HT-29 (cell line): Measurements from ENCODE around the gene CCDC57. TPM values are rescaled to one million over a fixed set of nuclear protein-coding genes. Genes with fewer than 3 reads are reported as not detected.
A peak's percentile ranks its signal among the peaks of the same experiment; 100 is the strongest.
"Not testable (repeated sequence)": the region's sequence is repeated elsewhere in the genome, so short reads cannot be mapped to it uniquely, and the experiment has no call there.

Source experiments
- DNase-seq: peaks from one replicate; pipeline ENCODE4 v3.0.0-alpha.2; 2015; ENCODE audit warnings: low spot score
- total RNA-seq: library from RNA; depleted of rRNA; stranded (reverse); fragments of >200 nt; shearing (Covaris generic); gene quantifications from 2 replicates; pipeline ENCODE4 v1.2.3, GENCODE V29; 2014

CCDC57 gene
- total RNA-seq, 1 experiment from 2014 or later = 47.6 TPM

DNA sequence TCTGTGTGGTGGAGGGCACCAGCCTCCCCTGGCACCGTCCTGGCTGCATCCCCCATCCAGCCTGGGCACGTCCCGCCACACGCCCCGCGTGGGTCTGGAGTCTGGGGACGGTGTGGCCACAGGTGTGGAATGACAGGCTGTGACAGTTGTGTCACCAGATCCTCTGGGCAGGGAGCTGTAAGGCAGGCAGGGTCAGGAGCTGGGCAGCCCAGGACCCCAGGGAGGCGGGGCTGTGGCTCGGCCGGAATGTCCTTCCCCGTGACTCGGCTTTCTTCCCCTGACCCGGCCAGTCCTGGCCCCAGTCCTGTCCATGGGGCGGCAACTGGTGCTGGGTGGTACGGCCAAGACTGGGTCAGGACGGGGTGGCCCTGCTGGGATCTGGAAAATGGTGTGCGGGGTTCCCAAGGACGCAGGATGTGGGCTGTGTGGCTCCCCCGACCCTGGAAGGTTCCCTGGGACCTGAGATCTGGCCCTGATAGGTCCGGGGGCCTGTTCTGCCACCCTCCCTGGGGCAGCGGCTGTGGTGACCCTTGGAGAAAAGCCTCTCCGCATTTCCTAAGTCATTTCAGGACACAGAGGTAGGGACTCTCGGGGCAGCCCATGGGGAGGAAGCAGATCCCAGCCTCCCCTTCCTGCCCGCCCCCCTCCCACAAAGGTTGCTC, 12.9 kb upstream of the CCDC57 start:
- DNase-seq = no peak

DNA sequence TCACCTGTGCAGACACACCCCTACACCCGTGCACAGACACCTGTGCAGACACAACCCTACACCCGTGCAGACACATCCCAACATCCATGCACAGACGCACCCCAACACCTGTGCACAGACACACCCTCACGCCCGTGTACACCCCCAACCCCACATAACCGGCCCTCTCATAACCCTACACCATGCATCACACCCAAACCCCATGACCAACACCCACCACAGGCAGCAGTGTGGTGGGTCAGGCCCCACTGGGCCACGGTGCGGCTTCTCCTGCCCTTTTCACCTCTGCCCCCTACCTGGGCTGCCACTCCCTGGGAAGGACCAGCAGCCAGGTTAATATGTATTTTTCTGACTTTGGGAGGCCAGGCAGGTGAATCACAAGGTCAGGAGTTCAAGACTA, 12.0 kb upstream of the CCDC57 start:
- DNase-seq = no peak

DNA sequence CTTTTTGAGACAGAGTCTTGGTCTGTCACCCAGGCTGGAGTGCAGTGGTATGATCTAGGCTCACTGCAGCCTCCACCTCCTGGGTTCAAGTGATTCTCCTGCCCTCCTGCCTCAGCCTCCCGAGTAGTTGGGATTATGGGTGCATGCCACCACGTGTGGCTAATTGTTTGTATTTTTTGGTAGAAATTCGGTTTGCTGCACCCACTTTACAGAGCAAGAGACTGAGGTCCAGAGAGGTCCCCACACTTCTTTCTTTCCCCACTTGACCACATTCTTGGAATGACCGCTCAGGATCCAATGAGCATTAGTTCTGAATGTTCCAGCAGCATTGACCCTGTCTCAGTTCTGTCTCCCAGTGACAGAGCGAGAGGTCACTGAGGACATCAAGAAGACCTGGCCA, 10.9 kb upstream of the CCDC57 start:
- no peak for DNase-seq

DNA sequence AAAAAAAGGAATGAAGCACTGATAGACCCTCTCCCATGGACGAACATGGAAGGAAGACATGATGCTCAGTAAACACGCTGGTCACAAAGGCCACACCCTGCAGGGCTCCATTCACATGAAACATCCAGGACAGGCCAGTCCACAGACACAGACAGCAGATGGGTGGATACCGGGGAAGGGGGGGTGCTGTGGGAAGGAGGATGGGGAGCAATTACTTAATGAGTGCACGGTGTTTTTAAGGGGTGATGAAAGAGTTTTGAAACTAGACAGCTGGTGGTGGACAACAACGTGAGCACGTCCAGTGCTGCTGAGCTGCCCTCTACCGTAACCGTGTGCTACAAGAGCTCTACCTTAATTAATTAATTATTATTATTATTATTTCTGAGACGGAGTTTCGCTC, 10.2 kb upstream of the CCDC57 start:
- no peak for DNase-seq

DNA sequence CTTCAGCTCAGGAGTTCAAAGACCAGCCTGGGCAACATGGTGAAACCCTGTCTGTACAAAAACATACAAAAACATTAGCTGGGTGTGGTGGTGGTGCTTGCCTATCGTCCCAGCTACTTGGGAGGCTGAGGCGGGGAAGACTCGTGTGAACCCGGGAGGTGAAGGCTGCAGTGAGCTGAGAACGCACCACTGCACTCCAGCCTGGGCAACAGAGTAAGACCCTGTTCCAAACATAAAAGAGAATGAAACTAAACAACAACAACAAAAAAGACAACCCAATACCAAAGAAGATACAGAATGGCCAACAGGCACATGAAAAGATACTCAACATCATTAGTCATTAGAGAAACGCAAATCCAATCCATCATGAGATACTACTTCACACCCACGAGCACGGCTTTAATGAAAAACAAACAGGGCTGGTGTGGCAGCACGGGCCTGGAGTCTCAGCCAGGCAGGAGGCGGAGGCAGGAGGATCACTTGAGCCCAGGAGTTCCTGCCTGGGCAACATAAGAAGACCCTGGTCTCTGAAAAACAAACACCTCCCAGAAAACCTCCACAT, 8.8 kb upstream of the CCDC57 start:
- DNase-seq = no peak

DNA sequence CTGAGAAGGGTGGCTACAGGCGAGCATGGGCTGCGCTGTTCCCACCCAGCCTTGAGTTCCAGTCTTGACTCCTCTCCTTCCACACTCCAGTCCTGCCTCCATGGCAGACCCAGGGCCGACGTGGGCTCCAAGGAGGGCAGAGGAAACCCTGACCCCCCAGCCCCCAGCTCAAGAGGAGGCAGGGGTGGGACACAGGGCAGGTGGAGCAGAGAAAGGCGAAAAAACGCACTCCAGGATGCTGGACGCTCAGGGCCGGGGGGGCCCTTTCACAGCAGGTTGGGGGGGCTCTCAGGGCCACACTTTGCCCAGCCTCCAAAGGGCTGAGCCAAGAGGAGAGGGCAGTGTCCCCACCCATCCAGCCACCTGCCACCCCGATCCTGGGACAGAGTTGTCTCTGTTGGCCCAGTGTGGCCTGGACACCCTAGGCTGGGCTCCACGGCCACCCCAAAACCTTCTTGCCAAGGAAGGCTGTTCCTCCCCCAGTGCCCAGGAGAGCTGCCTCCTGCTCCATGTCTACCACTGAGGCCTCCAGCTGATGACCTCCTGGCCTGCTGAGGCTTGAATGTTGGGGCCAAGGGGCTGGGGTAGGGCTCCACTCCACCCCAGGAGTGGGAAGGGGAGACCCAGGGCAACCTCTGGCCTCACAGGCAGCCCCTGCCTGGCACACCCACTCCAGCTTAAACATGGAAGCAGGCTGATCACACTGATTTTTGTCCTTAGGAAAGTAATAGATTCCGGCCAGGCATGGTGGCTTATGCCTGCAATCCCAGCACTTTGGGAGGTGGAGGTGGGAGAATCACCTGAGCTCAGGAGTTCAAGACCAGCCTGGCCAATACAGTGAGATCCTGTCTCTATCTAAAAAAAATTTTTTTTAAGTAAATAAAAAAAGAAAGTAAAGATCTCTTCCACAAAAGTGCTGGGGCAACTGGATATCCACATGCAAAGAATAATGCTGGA, 7.4 kb upstream of the CCDC57 start:
- DNase-seq = no peak

DNA sequence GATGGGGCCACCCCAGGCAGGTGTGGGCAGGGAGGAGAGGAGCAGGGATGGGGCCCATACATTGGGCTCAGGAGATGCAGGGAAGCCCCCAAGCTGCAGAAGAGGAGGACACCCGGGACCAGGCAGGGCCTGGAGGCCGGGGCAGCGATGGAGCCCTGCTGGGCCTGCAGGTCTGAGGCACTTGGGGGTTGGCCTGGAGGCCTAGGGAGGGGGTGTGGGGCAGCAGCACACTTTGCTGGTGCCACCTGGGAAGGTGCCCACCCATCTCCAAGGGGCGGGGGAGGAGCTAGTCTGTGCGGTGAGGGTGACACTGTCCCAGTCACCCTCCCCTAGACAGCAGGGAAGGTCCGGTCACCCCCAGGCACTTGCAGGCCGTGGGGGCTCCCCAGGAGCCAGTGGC, 6.4 kb upstream of the CCDC57 start:
- no peak for DNase-seq

DNA sequence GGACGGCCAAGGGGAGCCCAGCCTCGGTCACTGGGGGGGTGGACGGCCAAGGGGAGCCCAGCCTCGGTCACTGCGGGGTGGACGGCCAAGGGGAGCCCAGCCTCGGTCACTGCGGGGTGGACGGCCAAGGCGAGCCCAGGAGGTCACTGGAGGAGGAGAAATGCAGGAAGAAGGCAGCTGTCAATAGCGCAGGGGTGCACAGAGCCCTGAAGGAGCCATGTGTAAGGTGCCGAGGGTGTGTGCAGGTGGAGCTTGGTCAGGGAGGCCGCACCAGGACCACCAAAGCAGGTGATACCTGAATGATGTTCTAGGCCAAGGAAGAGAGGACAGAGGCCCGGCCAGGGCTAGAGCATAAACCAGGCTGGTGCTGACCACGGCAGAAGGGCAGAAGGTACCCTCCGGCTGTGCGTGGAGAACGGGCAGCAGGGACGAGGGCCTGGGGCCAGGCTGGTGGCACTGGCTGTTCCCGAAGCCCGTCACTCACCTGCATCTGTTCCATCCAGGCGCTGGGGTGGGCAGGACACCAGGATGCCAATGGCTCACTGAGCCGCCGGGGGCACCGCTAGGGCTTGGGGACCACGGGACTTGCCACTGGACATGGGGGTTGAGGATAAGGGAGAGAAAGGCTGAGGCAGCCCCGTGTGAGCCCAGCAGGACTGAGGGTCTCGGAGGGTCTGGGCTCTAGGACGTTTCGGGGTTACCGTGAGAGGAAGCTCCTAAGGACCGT, 5.9 kb upstream of the CCDC57 start:
- no peak for DNase-seq

DNA sequence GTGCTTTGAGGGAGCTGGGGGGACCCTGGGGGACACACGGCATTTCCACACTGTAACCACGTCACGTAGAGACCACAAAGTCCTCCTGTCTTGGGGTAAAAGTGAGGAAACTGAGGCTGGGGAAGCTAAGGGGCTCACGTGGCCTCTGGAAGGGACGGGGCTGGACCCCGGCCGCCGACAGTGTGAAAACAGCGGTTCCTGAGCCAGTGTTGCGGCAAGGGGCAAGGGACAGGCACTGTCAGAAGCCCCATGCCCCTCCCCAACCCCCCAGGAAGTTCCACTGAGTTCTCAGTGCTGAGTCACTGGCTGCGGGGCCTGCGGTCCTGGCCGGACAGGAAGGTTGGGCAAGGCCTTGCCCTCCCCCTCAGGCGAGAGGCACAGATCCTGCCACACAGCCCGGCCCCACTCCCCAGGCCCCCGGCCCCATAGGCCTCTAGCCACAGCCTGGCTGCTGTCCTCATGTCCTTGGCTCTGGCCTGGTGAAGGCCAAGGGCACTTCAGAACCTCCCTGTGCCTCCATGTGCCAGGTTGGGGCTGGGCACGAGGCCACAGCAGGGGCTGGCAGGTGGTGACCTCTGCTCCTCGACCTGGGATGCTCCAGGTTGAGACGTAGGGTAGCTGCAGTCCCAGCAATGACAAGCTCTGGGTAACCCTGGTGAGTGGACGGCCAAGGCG, 5.0 kb upstream of the CCDC57 start:
- peak; percentile 28 for DNase-seq

DNA sequence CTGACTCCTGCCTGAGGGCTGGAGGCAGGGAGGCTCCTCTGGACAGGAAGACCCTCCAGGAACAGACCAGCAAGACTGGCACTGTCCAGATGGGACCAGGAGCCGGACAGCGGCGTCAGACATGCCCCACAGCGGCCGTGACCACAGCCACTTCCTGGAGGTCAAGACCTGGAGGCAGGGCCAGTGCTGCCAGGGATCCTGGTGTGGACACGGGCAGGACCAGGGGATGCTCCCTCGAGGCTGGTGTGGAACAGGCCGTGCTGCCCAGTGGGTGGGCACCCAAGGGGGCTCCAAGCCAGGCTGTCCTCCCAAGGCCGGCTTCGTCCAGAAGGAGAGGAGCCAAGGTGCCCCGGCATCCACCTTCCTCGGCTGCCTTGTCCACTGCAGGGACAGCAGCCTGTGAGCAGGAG, 4.5 kb upstream of the CCDC57 start:
- DNase-seq = no peak

DNA sequence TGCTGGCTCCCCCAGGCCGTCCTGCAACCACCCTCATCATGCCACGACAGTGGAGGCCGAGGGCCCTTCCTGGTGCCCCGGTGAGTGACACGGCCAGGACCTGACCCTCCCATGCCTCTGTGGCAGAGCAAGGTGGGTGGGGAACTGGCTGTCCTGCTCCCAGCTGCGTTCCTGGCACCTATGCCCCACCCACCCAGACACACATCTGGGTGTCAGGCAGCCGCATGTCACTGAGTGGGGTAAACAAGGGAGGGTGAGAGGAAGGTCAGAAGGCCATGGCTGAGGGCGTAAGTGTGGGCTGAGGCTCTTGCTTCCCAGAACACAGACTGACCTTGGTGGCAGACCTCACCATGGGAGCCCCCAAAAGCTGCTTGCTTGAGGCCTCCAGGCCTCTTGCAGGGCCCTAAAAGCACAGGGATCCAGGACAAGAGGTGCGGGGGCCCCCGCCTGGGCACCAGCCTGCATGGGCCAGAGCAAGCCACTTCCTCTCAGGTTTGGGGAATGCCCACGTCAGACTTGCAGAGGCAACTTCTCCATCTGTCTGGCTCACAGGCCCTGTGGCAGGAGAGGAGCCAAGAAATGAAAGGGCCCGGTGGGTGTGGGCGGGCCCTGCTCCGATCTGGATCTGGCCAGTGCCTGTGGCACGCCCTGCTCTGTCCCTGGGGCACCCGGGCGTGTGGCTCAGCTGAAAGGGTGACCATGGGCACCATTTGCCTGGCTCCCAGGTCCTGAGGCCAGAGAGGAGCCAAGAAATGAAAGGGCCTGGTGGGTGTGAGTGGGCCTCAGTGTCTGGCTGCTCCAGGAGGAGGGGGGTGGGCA, 3.9 kb upstream of the CCDC57 start:
- DNase-seq = peak; percentile 71

DNA sequence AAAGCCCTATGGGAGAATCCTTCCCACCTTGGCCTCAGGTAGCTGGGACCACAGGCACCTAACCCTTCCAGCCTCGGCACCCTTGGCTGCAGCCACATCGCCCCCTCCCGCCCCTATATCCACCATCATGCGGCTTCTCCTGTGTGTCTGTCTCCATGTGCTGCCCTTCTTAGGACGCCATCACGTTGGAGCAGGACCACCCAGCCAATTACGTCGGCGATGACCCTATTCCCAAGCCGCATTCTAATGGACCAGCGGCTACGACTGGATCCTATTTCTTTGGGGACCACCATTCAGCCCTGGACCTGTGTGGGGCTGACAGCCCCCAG, 3.3 kb upstream of the CCDC57 start:
- no peak for DNase-seq

DNA sequence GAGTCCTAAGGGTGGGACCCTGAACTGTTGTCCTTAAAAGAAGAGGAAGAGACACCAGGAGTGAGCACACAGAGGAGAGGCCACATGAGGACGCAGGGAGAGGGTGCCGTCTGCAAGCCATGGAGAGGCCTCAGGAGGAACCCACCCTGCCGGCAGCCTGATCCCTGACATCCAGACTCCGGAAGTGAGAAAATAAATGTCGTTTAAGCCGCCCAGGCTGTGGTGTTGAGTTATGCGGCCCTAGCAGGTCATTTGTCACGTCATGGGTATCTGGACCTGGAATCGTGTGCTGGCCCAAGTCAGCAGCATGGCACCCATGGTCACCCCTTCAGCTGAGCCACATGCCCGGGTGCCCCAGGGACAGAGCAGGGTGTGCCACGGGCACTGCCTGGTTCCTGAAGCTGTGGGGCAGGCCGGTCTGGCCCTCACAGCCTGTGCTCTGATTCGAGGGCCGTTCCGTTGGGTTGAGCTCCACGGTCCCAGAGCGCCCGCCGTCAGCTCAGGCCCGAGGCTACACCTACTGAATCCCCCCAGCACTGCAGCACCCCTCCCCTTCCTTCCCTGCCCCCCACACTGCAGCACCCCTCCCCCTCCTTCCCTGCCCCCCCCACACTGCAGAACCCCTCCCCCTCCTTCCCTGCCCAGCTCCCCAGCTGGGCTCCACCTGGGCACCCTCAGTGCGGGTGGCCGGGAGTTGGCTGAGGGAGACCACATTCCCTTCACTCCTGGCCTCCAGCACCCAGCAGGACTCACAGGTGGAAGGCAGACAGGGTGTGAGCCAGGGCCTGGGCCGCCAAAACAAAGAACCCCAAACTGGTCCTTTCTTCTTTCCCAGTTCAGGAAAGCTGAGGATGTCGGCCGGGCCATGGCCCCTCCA, 2.7 kb upstream of the CCDC57 start:
- DNase-seq = no peak

DNA sequence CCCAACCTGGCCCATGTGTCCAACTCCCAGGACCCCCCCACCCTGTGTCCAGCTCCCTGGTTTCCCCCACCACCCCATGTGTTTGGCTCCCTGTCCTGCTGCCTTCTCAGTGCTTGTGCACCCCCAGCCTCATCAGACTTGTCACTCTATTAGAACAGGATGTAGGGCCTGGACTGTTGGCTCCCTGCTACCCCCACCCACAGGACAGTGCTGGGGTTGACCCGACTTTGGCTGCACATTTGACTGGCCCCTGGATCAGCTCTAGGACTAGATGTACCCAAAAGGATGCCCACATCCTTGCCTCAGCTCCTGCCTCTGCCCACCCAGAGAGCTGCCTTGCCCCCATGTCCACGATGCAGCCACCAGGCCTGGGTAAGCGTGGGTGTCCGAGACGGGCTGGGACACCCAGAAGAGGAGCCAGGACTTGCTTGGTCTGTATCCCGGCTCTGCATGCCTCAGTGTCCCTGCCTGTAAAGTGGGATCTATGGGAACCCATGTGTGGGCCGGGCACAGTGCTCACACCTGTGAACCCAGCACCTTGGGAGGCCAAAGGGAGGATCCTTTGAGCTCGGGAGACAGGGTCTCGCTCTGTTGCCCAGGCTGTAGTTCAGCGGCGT, 1.5 kb upstream of the CCDC57 start:
- no peak for DNase-seq

DNA sequence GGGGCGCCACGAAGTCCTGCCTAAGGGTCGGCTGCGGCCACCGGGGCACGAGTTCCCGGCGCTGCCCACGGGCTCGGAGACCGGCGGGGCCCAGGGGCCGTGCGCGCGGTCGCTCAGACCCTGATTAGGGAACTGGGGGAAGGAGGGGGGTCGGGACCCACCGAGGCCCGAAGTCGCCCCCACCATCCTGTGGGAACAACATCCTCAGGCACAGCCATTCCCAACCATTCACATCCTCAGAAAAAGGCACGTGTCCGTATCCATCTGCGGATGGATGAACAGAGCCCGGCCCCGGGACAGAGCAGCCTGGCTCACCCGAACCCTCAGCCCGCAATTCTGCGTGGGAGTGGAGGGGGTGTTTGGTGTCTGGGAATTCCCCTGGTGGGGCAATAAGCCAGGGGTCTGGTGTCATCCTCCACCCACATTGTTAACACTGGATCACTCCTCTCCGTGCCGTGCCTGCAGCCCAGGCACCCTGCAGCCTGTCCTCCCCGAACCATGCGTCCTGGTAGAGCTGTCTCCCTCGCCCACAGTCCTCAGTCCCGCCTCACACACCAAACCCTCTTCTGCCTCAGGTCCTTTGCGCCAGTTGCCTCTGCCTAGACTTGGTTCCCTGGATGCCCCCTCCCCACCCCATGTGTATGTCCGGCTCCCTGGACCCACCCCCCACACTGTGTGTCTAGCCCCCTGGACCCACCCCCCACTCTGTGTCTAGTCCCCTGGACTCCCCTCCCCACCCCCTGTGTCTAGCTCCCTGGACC, 789 bp upstream of the CCDC57 start:
- peak; percentile 43 for DNase-seq

DNA sequence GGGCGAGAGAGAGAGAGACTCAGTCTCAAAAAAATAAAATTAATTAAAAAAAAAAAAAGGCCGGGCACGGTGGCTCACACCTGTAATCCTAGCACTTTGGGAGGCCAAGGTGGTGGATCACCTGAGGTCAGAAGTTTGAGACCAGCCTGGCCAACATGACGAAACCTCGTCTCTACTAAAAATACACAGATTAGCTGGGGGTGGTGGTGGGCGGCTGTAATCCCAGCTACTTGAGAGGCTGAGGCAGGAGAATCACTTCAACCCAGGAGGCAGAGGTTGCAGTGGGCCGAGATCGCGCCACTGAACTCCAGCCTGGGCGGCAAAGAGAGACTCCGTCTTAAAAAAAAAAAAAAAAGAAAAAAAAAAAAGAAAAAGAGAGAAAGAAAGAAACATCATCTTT, 2.0 kb downstream of the CCDC57 start:
- not testable (repeated sequence) for DNase-seq

DNA sequence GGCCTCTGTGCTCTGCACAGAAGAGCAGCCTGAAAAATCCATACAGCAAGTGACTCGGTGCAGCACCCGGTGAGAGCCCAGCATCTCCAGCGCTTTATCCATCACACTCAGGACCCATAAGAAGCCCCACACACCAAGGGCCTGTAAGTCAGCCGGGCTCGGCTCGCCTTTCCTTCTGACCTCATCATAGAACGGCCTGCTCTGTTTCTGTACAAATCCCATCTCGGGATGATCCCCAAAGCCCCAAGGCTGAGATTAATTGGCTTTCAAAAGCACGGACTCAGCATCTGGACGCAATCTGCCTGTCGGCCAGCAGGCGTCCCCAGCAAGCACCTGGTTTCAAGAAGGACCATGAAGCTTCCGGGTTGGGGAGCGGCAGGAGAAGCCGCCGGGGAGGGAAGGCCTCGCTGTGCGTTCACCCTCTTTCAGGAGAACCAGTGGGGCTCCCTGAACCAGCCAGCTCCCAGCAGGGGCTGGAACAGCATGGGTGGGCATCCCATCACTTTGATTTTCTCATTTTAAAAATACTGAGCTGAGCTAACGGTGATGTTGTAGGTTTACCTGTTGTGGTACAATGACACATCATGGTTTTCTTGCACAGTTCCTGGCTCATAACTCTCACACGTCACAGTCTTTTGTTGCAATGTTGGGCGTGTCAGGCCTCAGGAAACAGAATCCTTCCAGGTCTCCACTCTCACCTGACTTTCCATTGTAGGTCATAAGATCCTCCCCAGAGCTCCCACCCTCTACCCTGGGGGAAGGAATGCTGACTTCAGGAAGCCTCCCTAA, 6.7 kb downstream of the CCDC57 start:
- peak; percentile 87 for DNase-seq
